ENCODE measurements around the gene ESAM. TPM values are rescaled to one million over a fixed set of nuclear protein-coding genes. Genes with fewer than 3 reads are reported as not detected.

The ESAM gene
- total RNA-seq, 1 donor from 2014 or later = 0.96 TPM

GRCh38 chr11:124796312-124796711, 34.2 kb upstream of the ESAM start:
- Mint-ChIP-seq H3K4me1 (peaks cover 52% of the 10 kb centered on the region), H3K36me3 (ENCODE audit: low read depth) (no peaks in the 10 kb centered on the region), H3K27me3 (ENCODE audit: low read depth) (no peaks in the 10 kb centered on the region), H3K9me3 (no peaks in the 10 kb centered on the region), H3K27ac (ENCODE audit: unreplicated experiment) (no peak overlapping the region), H3K4me3 (no peak overlapping the region)
- no peak for DNase-seq (ENCODE audit: low read depth, low spot score)
- TF ChIP-seq CTCF (conservative IDR thresholded peaks at IDR 0.05) = no peak

GRCh38 chr11:124793466-124794278, 31.6 kb upstream of the ESAM start:
- Mint-ChIP-seq H3K4me3 (peak overlapping the region; percentile 7), H3K4me1 (peaks cover 46% of the 10 kb centered on the region), H3K27ac (ENCODE audit: unreplicated experiment) (no peak overlapping the region), H3K27me3 (ENCODE audit: low read depth) (no peaks in the 10 kb centered on the region), H3K36me3 (ENCODE audit: low read depth) (no peaks in the 10 kb centered on the region), H3K9me3 (no peaks in the 10 kb centered on the region)
- peak; percentile 81 for TF ChIP-seq CTCF (conservative IDR thresholded peaks at IDR 0.05)
- no peak for DNase-seq (ENCODE audit: low read depth, low spot score)

- Mint-ChIP-seq H3K4me1 (peaks cover 34% of the 10 kb centered on the region), H3K9me3 (no peaks in the 10 kb centered on the region), H3K4me3 (no peak overlapping the region), H3K27me3 (ENCODE audit: low read depth) (no peaks in the 10 kb centered on the region), H3K27ac (ENCODE audit: unreplicated experiment) (no peak overlapping the region), H3K36me3 (ENCODE audit: low read depth) (no peaks in the 10 kb centered on the region)
- DNase-seq (ENCODE audit: low read depth, low spot score) = no peak
- TF ChIP-seq CTCF (conservative IDR thresholded peaks at IDR 0.05) = no peak
Observed at GRCh38 chr11:124791626-124792341, 29.7 kb upstream of the ESAM start.

GRCh38 chr11:124788521-124788920, 26.4 kb upstream of the ESAM start:
- Mint-ChIP-seq H3K36me3 (ENCODE audit: low read depth) (no peaks in the 10 kb centered on the region), H3K4me1 (peaks cover 26% of the 10 kb centered on the region), H3K27me3 (ENCODE audit: low read depth) (no peaks in the 10 kb centered on the region), H3K9me3 (no peaks in the 10 kb centered on the region), H3K27ac (ENCODE audit: unreplicated experiment) (no peak overlapping the region), H3K4me3 (no peak overlapping the region)
- no peak for TF ChIP-seq CTCF (conservative IDR thresholded peaks at IDR 0.05)
- DNase-seq (ENCODE audit: low read depth, low spot score) = no peak

GRCh38 chr11:124784051-124784450, 22.0 kb upstream of the ESAM start:
- H3K9me3 Mint-ChIP-seq = no peaks in the 10 kb centered on the region
- no peaks in the 10 kb centered on the region for H3K4me1 Mint-ChIP-seq
- no peak overlapping the region for H3K4me3 Mint-ChIP-seq
- no peak for TF ChIP-seq CTCF (conservative IDR thresholded peaks at IDR 0.05)
- no peak for DNase-seq (ENCODE audit: low read depth, low spot score)
- H3K27me3 Mint-ChIP-seq (ENCODE audit: low read depth) = no peaks in the 10 kb centered on the region
- H3K27ac Mint-ChIP-seq (ENCODE audit: unreplicated experiment) = no peak overlapping the region
- H3K36me3 Mint-ChIP-seq (ENCODE audit: low read depth) = no peaks in the 10 kb centered on the region

All from neural crest cell (in vitro differentiated cells).